ENCODE measurements around the gene NBR1.
"Not testable (repeated sequence)": the region's sequence is repeated elsewhere in the genome, so short reads cannot be mapped to it uniquely, and the experiment has no call there.

Gene NBR1, protein sequence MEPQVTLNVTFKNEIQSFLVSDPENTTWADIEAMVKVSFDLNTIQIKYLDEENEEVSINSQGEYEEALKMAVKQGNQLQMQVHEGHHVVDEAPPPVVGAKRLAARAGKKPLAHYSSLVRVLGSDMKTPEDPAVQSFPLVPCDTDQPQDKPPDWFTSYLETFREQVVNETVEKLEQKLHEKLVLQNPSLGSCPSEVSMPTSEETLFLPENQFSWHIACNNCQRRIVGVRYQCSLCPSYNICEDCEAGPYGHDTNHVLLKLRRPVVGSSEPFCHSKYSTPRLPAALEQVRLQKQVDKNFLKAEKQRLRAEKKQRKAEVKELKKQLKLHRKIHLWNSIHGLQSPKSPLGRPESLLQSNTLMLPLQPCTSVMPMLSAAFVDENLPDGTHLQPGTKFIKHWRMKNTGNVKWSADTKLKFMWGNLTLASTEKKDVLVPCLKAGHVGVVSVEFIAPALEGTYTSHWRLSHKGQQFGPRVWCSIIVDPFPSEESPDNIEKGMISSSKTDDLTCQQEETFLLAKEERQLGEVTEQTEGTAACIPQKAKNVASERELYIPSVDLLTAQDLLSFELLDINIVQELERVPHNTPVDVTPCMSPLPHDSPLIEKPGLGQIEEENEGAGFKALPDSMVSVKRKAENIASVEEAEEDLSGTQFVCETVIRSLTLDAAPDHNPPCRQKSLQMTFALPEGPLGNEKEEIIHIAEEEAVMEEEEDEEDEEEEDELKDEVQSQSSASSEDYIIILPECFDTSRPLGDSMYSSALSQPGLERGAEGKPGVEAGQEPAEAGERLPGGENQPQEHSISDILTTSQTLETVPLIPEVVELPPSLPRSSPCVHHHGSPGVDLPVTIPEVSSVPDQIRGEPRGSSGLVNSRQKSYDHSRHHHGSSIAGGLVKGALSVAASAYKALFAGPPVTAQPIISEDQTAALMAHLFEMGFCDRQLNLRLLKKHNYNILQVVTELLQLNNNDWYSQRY

DNA sequence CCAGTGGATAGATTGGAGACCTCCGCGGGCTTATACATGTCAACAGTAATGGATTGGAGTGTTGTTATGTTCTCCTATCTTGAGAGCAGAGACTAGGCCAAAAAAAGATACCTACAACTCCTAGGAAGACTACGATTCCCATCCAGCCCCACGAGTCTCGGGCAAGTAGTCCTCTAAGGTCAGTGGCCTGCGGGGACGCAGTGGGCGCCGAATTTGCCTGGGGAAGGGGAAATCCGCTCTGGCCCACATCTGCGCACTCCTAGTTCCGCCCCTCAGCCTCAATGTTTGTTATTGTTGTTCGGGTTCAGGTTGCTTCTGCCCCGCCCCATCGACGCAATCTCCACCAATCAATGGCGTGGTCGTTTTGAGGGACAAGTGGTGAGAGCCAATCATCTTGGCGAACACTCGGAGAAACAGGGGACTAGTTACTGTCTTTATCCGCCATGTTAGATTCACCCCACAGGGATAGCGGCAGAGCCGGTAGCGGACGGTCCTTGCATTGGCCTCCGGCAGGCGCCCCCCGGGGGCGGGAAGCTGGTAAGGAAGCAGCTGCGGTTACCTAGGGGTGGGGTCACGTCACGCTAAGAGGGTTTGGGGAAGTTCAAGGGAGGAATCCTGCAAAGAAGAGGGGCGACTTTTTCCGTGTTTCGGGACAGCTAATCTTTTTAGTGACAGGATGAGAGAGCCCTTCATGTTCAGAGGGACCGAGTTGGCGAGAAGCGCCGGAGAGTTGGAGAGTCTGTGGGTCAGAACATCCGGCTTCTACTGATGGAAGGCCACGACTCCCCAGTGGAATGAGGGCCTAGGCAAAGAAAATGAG is at the start of gene NBR1:
TSS of gene NBR1 (plus strand) at position 449 of the 820 bp plus-strand sequence. CDS start 4,586 bp downstream, outside the sequence.
- peak within 1 kb of the TSS; percentile 95 to 96 for H3K4me3 ChIP-seq (ENCODE audit: low read length in 2 of 2)
- H3K27ac ChIP-seq (ENCODE audit: low read length) = peak within 1 kb of the TSS; percentile 99
- H3K4me1 ChIP-seq (ENCODE audit: control insufficient read depth, insufficient read depth, low read length) = peaks cover 30% of the 10 kb centered on the region
- H3K9me3 ChIP-seq (ENCODE audit: control insufficient read depth in 2 of 2, low read length in 2 of 2) = no peaks in the 10 kb centered on the region
- H3K9ac ChIP-seq (ENCODE audit: low read length in 2 of 2) = peak within 1 kb of the TSS; percentile 96 to 100
- H3K27me3 ChIP-seq (ENCODE audit: control insufficient read depth in 1 of 2, insufficient read depth in 2 of 2, low read length in 2 of 2) = no peaks in the 10 kb centered on the region
- H3K36me3 ChIP-seq (ENCODE audit: control insufficient read depth in 2 of 2, insufficient read depth in 2 of 2, low read length in 2 of 2) = peaks cover 0 to 3% of the 10 kb centered on the region in 2 donors

DNA sequence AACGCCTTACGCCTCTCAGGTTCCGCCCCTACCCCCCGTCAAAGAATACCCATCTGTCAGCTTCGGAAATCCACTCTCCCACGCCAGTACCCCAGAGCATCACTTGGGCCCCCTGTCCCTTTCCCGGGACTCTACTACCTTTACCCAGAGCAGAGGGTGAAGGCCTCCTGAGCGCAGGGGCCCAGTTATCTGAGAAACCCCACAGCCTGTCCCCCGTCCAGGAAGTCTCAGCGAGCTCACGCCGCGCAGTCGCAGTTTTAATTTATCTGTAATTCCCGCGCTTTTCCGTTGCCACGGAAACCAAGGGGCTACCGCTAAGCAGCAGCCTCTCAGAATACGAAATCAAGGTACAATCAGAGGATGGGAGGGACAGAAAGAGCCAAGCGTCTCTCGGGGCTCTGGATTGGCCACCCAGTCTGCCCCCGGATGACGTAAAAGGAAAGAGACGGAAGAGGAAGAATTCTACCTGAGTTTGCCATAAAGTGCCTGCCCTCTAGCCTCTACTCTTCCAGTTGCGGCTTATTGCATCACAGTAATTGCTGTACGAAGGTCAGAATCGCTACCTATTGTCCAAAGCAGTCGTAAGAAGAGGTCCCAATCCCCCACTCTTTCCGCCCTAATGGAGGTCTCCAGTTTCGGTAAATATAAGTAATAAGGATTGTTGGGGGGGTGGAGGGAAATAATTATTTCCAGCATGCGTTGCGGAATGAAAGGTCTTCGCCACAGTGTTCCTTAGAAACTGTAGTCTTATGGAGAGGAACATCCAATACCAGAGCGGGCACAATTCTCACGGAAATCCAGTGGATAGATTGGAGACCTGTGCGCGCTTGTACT is 45.7 kb upstream of the NBR1 start, which contains the start of gene BRCA1:
TSS of gene BRCA1 (minus strand) at position 232 of the 834 bp plus-strand sequence. CDS start 1,268 bp downstream, outside the sequence.
- Histone ChIP-seq H3K27me3 (ENCODE audit: control insufficient read depth in 1 of 2, insufficient read depth in 2 of 2, low read length in 2 of 2) (no peaks in the 10 kb centered on the region), H3K4me3 (ENCODE audit: low read length in 2 of 2) (peak within 1 kb of the TSS; percentile 91 to 95), H3K9me3 (ENCODE audit: control insufficient read depth in 2 of 2, low read length in 2 of 2) (no peaks in the 10 kb centered on the region), H3K36me3 (ENCODE audit: control insufficient read depth in 2 of 2, insufficient read depth in 2 of 2, low read length in 2 of 2) (no peaks in the 10 kb centered on the region), H3K27ac (ENCODE audit: low read length) (peak within 1 kb of the TSS; percentile 88), H3K9ac (ENCODE audit: low read length in 2 of 2) (peak within 1 kb of the TSS; percentile 82 to 89), H3K4me1 (ENCODE audit: control insufficient read depth, insufficient read depth, low read length) (peaks cover 15% of the 10 kb centered on the region)

- Histone ChIP-seq H3K4me1 (ENCODE audit: control insufficient read depth, insufficient read depth, low read length) (peaks cover 15% of the 10 kb centered on the region), H3K9ac (ENCODE audit: low read length in 2 of 2) (peak overlapping the region; percentile 82 to 89), H3K4me3 (ENCODE audit: low read length in 2 of 2) (peak overlapping the region; percentile 91 to 95), H3K36me3 (ENCODE audit: control insufficient read depth in 2 of 2, insufficient read depth in 2 of 2, low read length in 2 of 2) (no peaks in the 10 kb centered on the region), H3K27ac (ENCODE audit: low read length) (peak overlapping the region; percentile 88), H3K9me3 (ENCODE audit: control insufficient read depth in 2 of 2, low read length in 2 of 2) (no peaks in the 10 kb centered on the region), H3K27me3 (ENCODE audit: control insufficient read depth in 1 of 2, insufficient read depth in 2 of 2, low read length in 2 of 2) (no peaks in the 10 kb centered on the region)
Measured at GRCh38 chr17:43125967-43126910, 44.8 kb upstream of the NBR1 start.

DNA sequence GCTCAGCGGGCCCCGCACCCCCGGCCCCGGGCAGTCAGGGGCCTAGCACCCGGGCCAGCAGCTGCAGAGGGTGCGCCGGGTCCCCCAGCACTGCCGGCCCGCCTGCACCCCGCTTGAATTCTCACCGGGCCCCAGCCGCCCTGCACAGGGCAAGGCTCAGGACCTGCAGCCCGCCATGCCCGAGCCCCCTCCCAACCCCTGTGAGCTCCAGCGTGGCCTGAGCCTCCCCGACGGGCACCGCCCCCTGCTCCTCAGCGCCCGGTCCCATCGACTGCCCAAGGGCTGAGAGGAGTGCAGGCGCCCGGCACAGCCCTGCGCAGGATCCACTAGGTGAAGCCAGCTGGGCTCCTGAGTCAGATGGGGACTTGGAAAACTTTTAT is 44.1 kb upstream of the NBR1 start:
- Histone ChIP-seq H3K9ac (ENCODE audit: low read length in 2 of 2) (no peak overlapping the region), H3K27ac (ENCODE audit: low read length) (no peak overlapping the region), H3K4me1 (ENCODE audit: control insufficient read depth, insufficient read depth, low read length) (peaks cover 15% of the 10 kb centered on the region), H3K4me3 (ENCODE audit: low read length in 2 of 2) (no peak overlapping the region), H3K36me3 (ENCODE audit: control insufficient read depth in 2 of 2, insufficient read depth in 2 of 2, low read length in 2 of 2) (no peaks in the 10 kb centered on the region), H3K27me3 (ENCODE audit: control insufficient read depth in 1 of 2, insufficient read depth in 2 of 2, low read length in 2 of 2) (no peaks in the 10 kb centered on the region), H3K9me3 (ENCODE audit: control insufficient read depth in 2 of 2, low read length in 2 of 2) (no peaks in the 10 kb centered on the region)

DNA sequence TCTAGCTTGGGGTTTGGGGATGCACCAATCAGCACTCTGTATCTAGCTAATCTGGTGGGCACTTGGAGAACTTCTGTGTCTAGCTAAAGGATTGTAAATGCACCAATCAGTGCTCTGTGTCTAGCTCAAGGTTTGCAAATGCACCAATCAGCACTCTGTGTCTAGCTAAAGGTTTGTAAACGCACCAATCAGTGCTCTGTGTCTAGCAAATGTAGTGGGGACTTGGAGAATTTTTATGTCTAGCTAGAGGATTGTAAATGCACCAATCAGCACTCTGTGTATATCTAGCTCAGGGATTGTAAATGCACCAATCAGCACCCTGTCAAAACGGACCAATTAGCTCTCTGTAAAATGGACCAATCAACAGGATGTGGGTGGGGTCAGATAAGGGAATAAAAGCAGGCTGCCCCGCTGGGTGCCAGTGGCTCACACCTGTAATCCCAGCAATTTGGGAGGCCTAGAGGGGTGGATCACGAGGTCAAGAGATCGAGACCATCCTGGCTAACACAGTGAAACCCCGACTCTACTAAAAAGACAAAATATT is 43.6 kb upstream of the NBR1 start:
- H3K9me3 ChIP-seq (ENCODE audit: control insufficient read depth in 2 of 2, low read length in 2 of 2); H3K4me3 ChIP-seq (ENCODE audit: low read length in 2 of 2); H3K27ac ChIP-seq (ENCODE audit: low read length); H3K9ac ChIP-seq (ENCODE audit: low read length in 2 of 2); H3K36me3 ChIP-seq (ENCODE audit: control insufficient read depth in 2 of 2, insufficient read depth in 2 of 2, low read length in 2 of 2); H3K27me3 ChIP-seq (ENCODE audit: control insufficient read depth in 1 of 2, insufficient read depth in 2 of 2, low read length in 2 of 2): not testable (repeated sequence)
- H3K4me1 ChIP-seq (ENCODE audit: control insufficient read depth, insufficient read depth, low read length) = peaks cover 15% of the 10 kb centered on the region

DNA sequence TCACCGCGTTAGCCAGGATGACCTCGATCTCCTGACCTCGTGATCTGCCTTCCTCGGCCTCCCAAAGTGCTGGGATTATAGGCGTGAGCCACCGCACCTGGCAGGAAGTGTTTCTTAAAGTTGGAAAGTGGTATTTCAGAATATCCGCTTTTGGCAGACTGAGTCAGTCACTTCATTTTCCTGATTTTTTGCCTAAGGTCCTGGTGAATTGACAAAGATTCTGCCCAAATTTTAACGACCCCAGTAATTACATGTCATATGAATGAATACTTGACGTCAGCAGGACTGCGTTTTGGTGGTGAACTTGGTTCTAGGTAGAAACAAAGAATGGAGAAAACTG is 41.4 kb upstream of the NBR1 start:
- Histone ChIP-seq H3K4me3 (ENCODE audit: low read length in 2 of 2) (no peak overlapping the region), H3K9me3 (ENCODE audit: control insufficient read depth in 2 of 2, low read length in 2 of 2) (no peaks in the 10 kb centered on the region), H3K4me1 (ENCODE audit: control insufficient read depth, insufficient read depth, low read length) (peaks cover 12% of the 10 kb centered on the region), H3K27me3 (ENCODE audit: control insufficient read depth in 1 of 2, insufficient read depth in 2 of 2, low read length in 2 of 2) (no peaks in the 10 kb centered on the region), H3K36me3 (ENCODE audit: control insufficient read depth in 2 of 2, insufficient read depth in 2 of 2, low read length in 2 of 2) (peaks cover 0 to 3% of the 10 kb centered on the region in 2 donors), H3K27ac (ENCODE audit: low read length) (no peak overlapping the region), H3K9ac (ENCODE audit: low read length in 2 of 2) (no peak overlapping the region)

DNA sequence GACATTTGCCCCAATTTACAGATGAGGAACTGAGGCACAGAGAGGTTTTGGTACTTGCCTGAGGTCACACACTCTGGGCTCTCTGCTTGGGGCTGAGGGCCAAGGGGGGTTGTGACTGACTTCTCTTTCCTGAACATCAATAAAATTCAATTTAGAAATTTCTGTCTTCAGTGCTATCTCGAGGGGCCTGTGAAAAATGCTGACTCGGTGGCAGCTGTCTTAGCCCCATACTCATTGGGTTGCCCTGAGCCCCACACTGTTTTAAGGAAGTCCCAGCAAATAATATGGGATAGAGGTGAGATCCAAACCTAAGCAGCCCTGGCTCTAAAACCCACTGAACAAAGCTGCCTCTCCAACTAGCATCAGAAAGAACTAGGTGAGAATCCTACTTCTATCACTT is 38.9 kb upstream of the NBR1 start:
- H3K27ac ChIP-seq (ENCODE audit: low read length) = no peak overlapping the region
- H3K4me1 ChIP-seq (ENCODE audit: control insufficient read depth, insufficient read depth, low read length) = peaks cover 3% of the 10 kb centered on the region
- H3K9ac ChIP-seq (ENCODE audit: low read length in 2 of 2) = no peak overlapping the region
- H3K4me3 ChIP-seq (ENCODE audit: low read length in 2 of 2) = no peak overlapping the region
- H3K9me3 ChIP-seq (ENCODE audit: control insufficient read depth in 2 of 2, low read length in 2 of 2) = no peaks in the 10 kb centered on the region
- H3K27me3 ChIP-seq (ENCODE audit: control insufficient read depth in 1 of 2, insufficient read depth in 2 of 2, low read length in 2 of 2) = no peaks in the 10 kb centered on the region
- peaks cover 0 to 5% of the 10 kb centered on the region in 2 donors for H3K36me3 ChIP-seq (ENCODE audit: control insufficient read depth in 2 of 2, insufficient read depth in 2 of 2, low read length in 2 of 2)

GRCh38 chr17:43133439-43133838 is 37.6 kb upstream of the NBR1 start:
- H3K9ac ChIP-seq (ENCODE audit: low read length in 2 of 2); H3K4me1 ChIP-seq (ENCODE audit: control insufficient read depth, insufficient read depth, low read length); H3K27ac ChIP-seq (ENCODE audit: low read length); H3K9me3 ChIP-seq (ENCODE audit: control insufficient read depth in 2 of 2, low read length in 2 of 2); H3K4me3 ChIP-seq (ENCODE audit: low read length in 2 of 2); H3K36me3 ChIP-seq (ENCODE audit: control insufficient read depth in 2 of 2, insufficient read depth in 2 of 2, low read length in 2 of 2); H3K27me3 ChIP-seq (ENCODE audit: control insufficient read depth in 1 of 2, insufficient read depth in 2 of 2, low read length in 2 of 2): not testable (repeated sequence)
